Left ventricle myocardium inferior (tissue), 1 donor: ENCODE measurements around the gene TRMT44. TPM values are rescaled to one million over a fixed set of nuclear protein-coding genes. Genes with fewer than 3 reads are reported as not detected.

Experiments
- DNase-seq: peaks from one replicate; pipeline ENCODE4 v3.0.0-alpha.2; 2020
- H3K27ac ChIP-seq: fragments of 200-600 bp; replicated peaks from 2 replicates; pipeline ENCODE4 v1.8.0; 2021
- H3K27me3 ChIP-seq: fragments of 200-600 bp; 2 replicates; pipeline ENCODE4 v1.8.0; 2021; ENCODE audit warnings: low read depth
- H3K36me3 ChIP-seq: fragments of 200-600 bp; 2 replicates; pipeline ENCODE4 v1.8.0; 2021
- H3K4me1 ChIP-seq: fragments of 200-600 bp; 2 replicates; pipeline ENCODE4 v1.8.0; 2021
- H3K4me3 ChIP-seq: fragments of 200-600 bp; 2 replicates; pipeline ENCODE4 v1.8.0; 2021; ENCODE audit warnings: mild to moderate bottlenecking, moderate library complexity
- H3K9me3 ChIP-seq: fragments of 200-600 bp; replicated peaks from 2 replicates; pipeline ENCODE4 v1.8.0; 2021
- intact Hi-C: fragments of 100-400 bp; cut with micrococcal nuclease; formaldehyde crosslinking; loops from one replicate; pipeline ENCODE4 v1.11.0; 2022
- total RNA-seq: library from RNA; stranded (reverse); fragmentation: NEBNext Ultra II Directional; extraction: Animal tissue kit (Norgen Biotek cat#: 25700); gene quantifications from one replicate; pipeline ENCODE4 v1.2.1, GENCODE V29; 2021
- TF ChIP-seq, protein P1 (sequence below): fragments of 200-600 bp; IDR thresholded peaks from 2 replicates; pipeline ENCODE4 v1.8.0; 2021; ENCODE audit warnings: antibody characterized with exemption, mild to moderate bottlenecking, borderline replicate concordance
- donor health status: DM: no; HTN: yes; CAD: no; lungs with severe emphysema.

Gene TRMT44
- total RNA-seq, 1 donor from 2014 or later = 9.2 TPM

DNA sequence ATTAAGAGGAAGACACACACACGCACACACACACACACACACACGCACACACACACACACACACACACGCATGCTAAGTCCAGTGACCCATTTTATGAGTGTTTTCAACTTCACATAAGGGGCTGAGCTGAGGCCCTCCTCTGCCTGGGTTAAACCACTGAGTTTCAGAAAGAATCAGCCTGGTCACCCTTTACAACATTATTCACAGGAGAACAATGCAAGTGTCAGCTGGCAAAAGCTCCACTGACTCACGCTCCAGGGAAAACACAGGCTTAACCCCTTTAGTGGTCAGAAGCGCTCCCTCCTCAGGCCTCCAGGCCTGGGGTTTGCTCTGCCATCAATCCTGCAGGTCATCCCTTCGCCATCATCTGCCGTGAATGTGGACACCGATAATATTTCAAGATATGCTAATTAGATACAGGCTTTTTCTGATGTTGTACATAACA is 47.0 kb upstream of the TRMT44 start:
- intact Hi-C loops = no loop called here
- Histone ChIP-seq H3K36me3 (peaks cover 57% of the 10 kb centered on the region), H3K4me3 (peak overlapping the region; percentile 17), H3K27me3 (no peaks in the 10 kb centered on the region), H3K27ac (peak overlapping the region; percentile 88), H3K4me1 (peaks cover 46% of the 10 kb centered on the region), H3K9me3 (no peaks in the 10 kb centered on the region)
- peak; percentile 61 for DNase-seq
- TF ChIP-seq, protein P1, sequence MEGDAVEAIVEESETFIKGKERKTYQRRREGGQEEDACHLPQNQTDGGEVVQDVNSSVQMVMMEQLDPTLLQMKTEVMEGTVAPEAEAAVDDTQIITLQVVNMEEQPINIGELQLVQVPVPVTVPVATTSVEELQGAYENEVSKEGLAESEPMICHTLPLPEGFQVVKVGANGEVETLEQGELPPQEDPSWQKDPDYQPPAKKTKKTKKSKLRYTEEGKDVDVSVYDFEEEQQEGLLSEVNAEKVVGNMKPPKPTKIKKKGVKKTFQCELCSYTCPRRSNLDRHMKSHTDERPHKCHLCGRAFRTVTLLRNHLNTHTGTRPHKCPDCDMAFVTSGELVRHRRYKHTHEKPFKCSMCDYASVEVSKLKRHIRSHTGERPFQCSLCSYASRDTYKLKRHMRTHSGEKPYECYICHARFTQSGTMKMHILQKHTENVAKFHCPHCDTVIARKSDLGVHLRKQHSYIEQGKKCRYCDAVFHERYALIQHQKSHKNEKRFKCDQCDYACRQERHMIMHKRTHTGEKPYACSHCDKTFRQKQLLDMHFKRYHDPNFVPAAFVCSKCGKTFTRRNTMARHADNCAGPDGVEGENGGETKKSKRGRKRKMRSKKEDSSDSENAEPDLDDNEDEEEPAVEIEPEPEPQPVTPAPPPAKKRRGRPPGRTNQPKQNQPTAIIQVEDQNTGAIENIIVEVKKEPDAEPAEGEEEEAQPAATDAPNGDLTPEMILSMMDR = no peak

DNA sequence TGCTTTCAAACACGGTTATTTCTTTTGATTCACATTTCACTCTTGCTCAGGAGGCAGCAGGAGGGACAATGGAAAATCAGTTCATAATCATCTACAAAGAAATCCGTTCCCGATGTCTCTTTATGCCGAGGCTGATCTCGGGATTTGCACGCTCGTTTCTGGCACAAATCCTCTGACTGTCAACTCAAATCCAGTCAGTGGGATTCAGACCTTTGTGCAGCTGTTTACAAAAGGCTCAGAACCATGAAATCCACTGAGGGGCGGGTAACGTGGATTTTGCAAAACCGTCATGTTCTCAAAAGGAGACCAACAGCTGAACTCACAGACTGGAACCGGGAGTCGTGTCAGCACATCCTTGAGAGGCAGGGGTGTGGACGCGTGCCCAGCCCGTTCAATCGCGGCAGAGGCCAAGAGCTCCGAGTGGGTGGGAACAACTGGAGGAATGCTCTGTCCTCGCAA is 46.5 kb upstream of the TRMT44 start:
- no peaks in the 10 kb centered on the region for H3K27me3 ChIP-seq
- H3K9me3 ChIP-seq = no peaks in the 10 kb centered on the region
- H3K36me3 ChIP-seq = peaks cover 57% of the 10 kb centered on the region
- peaks cover 46% of the 10 kb centered on the region for H3K4me1 ChIP-seq
- TF ChIP-seq, protein P1 = no peak
- intact Hi-C loops = no loop called here
- peak overlapping the region; percentile 17 for H3K4me3 ChIP-seq
- DNase-seq = peak; percentile 90
- peak overlapping the region; percentile 88 for H3K27ac ChIP-seq

DNA sequence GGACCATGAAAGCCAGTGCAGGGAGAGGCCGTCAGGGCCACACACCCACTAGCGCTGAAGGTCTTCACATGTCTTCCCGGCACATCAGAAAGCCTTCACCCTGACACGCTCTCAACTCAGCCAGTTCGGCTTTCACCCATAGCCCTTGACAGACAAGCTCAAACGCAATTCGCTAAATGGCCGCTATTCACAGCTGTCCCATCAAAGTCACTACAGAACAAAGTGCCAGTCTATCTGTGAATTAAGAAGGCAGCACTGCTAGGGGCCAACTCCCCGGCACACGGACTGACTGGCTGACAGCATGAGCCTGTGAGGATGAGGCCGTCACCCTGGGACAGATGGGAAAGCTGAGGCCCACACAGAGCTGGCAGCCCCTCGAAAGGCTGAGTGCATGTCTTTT is 45.8 kb upstream of the TRMT44 start:
- Histone ChIP-seq H3K27me3 (no peaks in the 10 kb centered on the region), H3K36me3 (peaks cover 56% of the 10 kb centered on the region), H3K27ac (peak overlapping the region; percentile 88), H3K4me3 (peak overlapping the region; percentile 17), H3K4me1 (peaks cover 46% of the 10 kb centered on the region), H3K9me3 (no peaks in the 10 kb centered on the region)
- no peak for DNase-seq
- intact Hi-C loops = no loop called here
- TF ChIP-seq, protein P1 = no peak

- peaks cover 40% of the 10 kb centered on the region for H3K4me1 ChIP-seq
- H3K9me3 ChIP-seq = no peaks in the 10 kb centered on the region
- intact Hi-C loops = no loop called here
- no peak for DNase-seq
- H3K36me3 ChIP-seq = peaks cover 50% of the 10 kb centered on the region
- no peak overlapping the region for H3K27ac ChIP-seq
- H3K4me3 ChIP-seq = no peak overlapping the region
- TF ChIP-seq, protein P1 = no peak
- no peaks in the 10 kb centered on the region for H3K27me3 ChIP-seq
Observed at GRCh38 chr4:8395504-8396296, 44.9 kb upstream of the TRMT44 start.

GRCh38 chr4:8396762-8397406 is 43.7 kb upstream of the TRMT44 start:
- H3K4me3 ChIP-seq = no peak overlapping the region
- intact Hi-C loops = no loop called here
- H3K9me3 ChIP-seq = no peaks in the 10 kb centered on the region
- DNase-seq = no peak
- TF ChIP-seq, protein P1 = no peak
- peaks cover 37% of the 10 kb centered on the region for H3K4me1 ChIP-seq
- H3K27ac ChIP-seq = no peak overlapping the region
- H3K27me3 ChIP-seq = no peaks in the 10 kb centered on the region
- H3K36me3 ChIP-seq = peaks cover 41% of the 10 kb centered on the region
